IMR-90 (cell line): Measurements from ENCODE around the gene GATD1. TPM values are rescaled to one million over a fixed set of nuclear protein-coding genes. Genes with fewer than 3 reads are reported as not detected.

Experiments used
- ATAC-seq: fragments of 200-7000 bp; cut with Tn5 transposase; 2 replicates; pipeline ENCODE4 v1.9.1; 2020; ENCODE audit warnings: low read depth, mild to moderate bottlenecking, moderate library complexity
- BruUV-seq: library from RNA; stranded (reverse); fragments of 400-500 nt; replicated peaks from 2 replicates; lab custom pipeline; 2021; lab: Mats Ljungman, UMichigan
- CTCF ChIA-PET: fragments of 300-600 bp; formaldehyde crosslinking; extraction: SDS; loops from one replicate; lab custom pipeline; 2021; ENCODE audit warnings: antibody characterized with exemption; lab: Yijun Ruan, JAX
- POLR2A ChIA-PET: fragments of 300-600 bp; sonication (Branson Sonifier 250); formaldehyde crosslinking; loops from one replicate; lab custom pipeline; 2022; ENCODE audit warnings: antibody characterized with exemption; ENCODE audit not compliant: unreplicated experiment; lab: Charles Lee
- DNase-seq: peaks from one replicate; pipeline ENCODE4 v3.0.0; 2013
- H2AFZ ChIP-seq: replicated peaks from 2 replicates; pipeline ENCODE3; 2013; ENCODE audit warnings: low read length, mild to moderate bottlenecking; ENCODE audit not compliant: poor library complexity
- H2AK5ac ChIP-seq: 2 replicates; pipeline ENCODE4 v1.6.1; 2013; ENCODE audit warnings: low read depth, low read length, inconsistent platforms
- H2AK9ac ChIP-seq: replicated peaks from 2 replicates; pipeline ENCODE3; 2013; ENCODE audit warnings: mild to moderate bottlenecking, low read depth, low read length, moderate library complexity; ENCODE audit not compliant: poor library complexity
- H2BK120ac ChIP-seq: 2 replicates; pipeline ENCODE4 v1.6.1; 2013; ENCODE audit warnings: low read depth, low read length, inconsistent platforms
- H2BK15ac ChIP-seq: 3 replicates; pipeline ENCODE4 v1.6.1; 2013; ENCODE audit warnings: low read depth, low read length, inconsistent platforms
- H2BK20ac ChIP-seq: 2 replicates; pipeline ENCODE4 v1.6.1; 2013; ENCODE audit warnings: low read depth, mild to moderate bottlenecking, inconsistent platforms, low read length, moderate library complexity
- H2BK5ac ChIP-seq: 2 replicates; pipeline ENCODE4 v1.6.1; 2013; ENCODE audit warnings: mild to moderate bottlenecking, low read depth, low read length, inconsistent platforms; ENCODE audit not compliant: poor library complexity, severe bottlenecking
- H3K14ac ChIP-seq: replicated peaks from 2 replicates; pipeline ENCODE4 v1.6.1; 2013; ENCODE audit warnings: low read depth, low read length, inconsistent platforms
- H3K18ac ChIP-seq: 2 replicates; pipeline ENCODE4 v1.6.1; 2013; ENCODE audit warnings: low read depth, low read length, control low read depth
- H3K23ac ChIP-seq: 2 replicates; pipeline ENCODE4 v1.6.1; 2013; ENCODE audit warnings: low read depth, low read length, inconsistent platforms
- H3K27ac ChIP-seq: 2 replicates; pipeline ENCODE4 v1.5.1; 2013; ENCODE audit warnings: mild to moderate bottlenecking, control low read depth, low read length; ENCODE audit not compliant: insufficient read depth
- H3K27me3 ChIP-seq: 2 replicates; pipeline ENCODE4 v1.6.1; 2013; ENCODE audit warnings: low read length; ENCODE audit not compliant: control insufficient read depth, insufficient read depth
- H3K36me3 ChIP-seq: 2 replicates; pipeline ENCODE4 v1.6.1; 2013; ENCODE audit warnings: low read length, mixed read lengths; ENCODE audit not compliant: control insufficient read depth, insufficient read depth
- H3K4ac ChIP-seq: 2 replicates; pipeline ENCODE4 v1.6.1; 2013; ENCODE audit warnings: low read depth, low read length, inconsistent platforms
- H3K4me1 ChIP-seq: 2 replicates; pipeline ENCODE4 v1.6.1; 2013; ENCODE audit warnings: low read length, mixed read lengths; ENCODE audit not compliant: control insufficient read depth, insufficient read depth
- H3K4me2 ChIP-seq: 2 replicates; pipeline ENCODE4 v1.6.1; 2013; ENCODE audit warnings: low read depth, mild to moderate bottlenecking, control low read depth, low read length, moderate library complexity
- H3K4me3 ChIP-seq: 2 replicates; pipeline ENCODE4 v1.5.1; 2013; ENCODE audit warnings: low read depth, mild to moderate bottlenecking, control low read depth, low read length, moderate library complexity; ENCODE audit not compliant: insufficient read depth
- H3K56ac ChIP-seq: 2 replicates; pipeline ENCODE4 v1.6.1; 2013; ENCODE audit warnings: low read length, inconsistent platforms; ENCODE audit not compliant: insufficient read depth; ENCODE audit errors: extremely low read depth
- H3K79me1 ChIP-seq, 2 experiments: 2 replicates each; pipeline ENCODE4 v1.6.1; 2013; ENCODE audit warnings: low read length in 2 of 2, inconsistent platforms in 1 of 2, low read depth in 1 of 2
- H3K9ac ChIP-seq: 2 replicates; pipeline ENCODE4 v1.6.1; 2013; ENCODE audit warnings: low read depth, low read length, control low read depth
- H3K9me1 ChIP-seq: 2 replicates; pipeline ENCODE4 v1.6.1; 2013; ENCODE audit warnings: low read length, inconsistent platforms; ENCODE audit not compliant: insufficient read depth
- H3K9me3 ChIP-seq: 2 replicates; pipeline ENCODE4 v1.6.1; 2013; ENCODE audit warnings: low read length; ENCODE audit not compliant: control insufficient read depth, insufficient read depth
- H4K20me1 ChIP-seq: 2 replicates; pipeline ENCODE4 v1.6.1; 2013; ENCODE audit warnings: low read length, inconsistent platforms; ENCODE audit not compliant: insufficient read depth
- H4K5ac ChIP-seq: 2 replicates; pipeline ENCODE4 v1.6.1; 2013; ENCODE audit warnings: mild to moderate bottlenecking, low read depth, low read length, control low read depth
- H4K8ac ChIP-seq, 2 experiments: 2 replicates each; pipeline ENCODE4 v1.6.1; 2013; ENCODE audit warnings: low read depth in 2 of 2, low read length in 2 of 2, control low read depth in 1 of 2, inconsistent platforms in 1 of 2
- H4K91ac ChIP-seq: 2 replicates; pipeline ENCODE4 v1.6.1; 2013; ENCODE audit warnings: low read depth, low read length, inconsistent platforms; ENCODE audit not compliant: insufficient read depth
- BHLHE40 ChIP-seq: fragments of 150-350 bp; IDR thresholded peaks from 2 replicates; pipeline ENCODE4 v1.6.1; 2016; ENCODE audit warnings: mild to moderate bottlenecking, low read depth, low read length
- CEBPB ChIP-seq: IDR thresholded peaks from 2 replicates; pipeline ENCODE4 v1.6.1; 2012; ENCODE audit warnings: low read depth, low read length, improper control_type of control experiment
- CHD1 ChIP-seq: IDR thresholded peaks from 2 replicates; pipeline ENCODE4 v1.6.1; 2012; ENCODE audit warnings: low read depth, low read length, improper control_type of control experiment
- ELK1 ChIP-seq: fragments of 150-350 bp; IDR thresholded peaks from 2 replicates; pipeline ENCODE4 v1.6.1; 2016; ENCODE audit warnings: low read depth, mild to moderate bottlenecking, low read length, moderate library complexity, borderline replicate concordance
- FOS ChIP-seq: fragments of 150-350 bp; IDR thresholded peaks from 2 replicates; pipeline ENCODE4 v1.6.1; 2016; ENCODE audit warnings: low read depth, low read length
- MAFK ChIP-seq: IDR thresholded peaks from 2 replicates; pipeline ENCODE4 v1.6.1; 2012; ENCODE audit warnings: low read depth, low read length, improper control_type of control experiment
- MAZ ChIP-seq: IDR thresholded peaks from 2 replicates; pipeline ENCODE4 v1.6.1; 2012; ENCODE audit warnings: low read depth, mild to moderate bottlenecking, low read length, improper control_type of control experiment, moderate library complexity, borderline replicate concordance
- MXI1 ChIP-seq: IDR thresholded peaks from 2 replicates; pipeline ENCODE4 v1.6.1; 2012; ENCODE audit warnings: low read depth, mild to moderate bottlenecking, low read length, moderate library complexity, borderline replicate concordance
- NFE2L2 ChIP-seq: fragments of 150-350 bp; IDR thresholded peaks from 2 replicates; pipeline ENCODE4 v1.6.1; 2016; ENCODE audit warnings: low read depth, mild to moderate bottlenecking, low read length
- POLR2A ChIP-seq: IDR thresholded peaks from 2 replicates; pipeline ENCODE4 v1.6.1; 2012; ENCODE audit warnings: mild to moderate bottlenecking, low read depth, low read length
- RAD21 ChIP-seq: IDR thresholded peaks from 2 replicates; pipeline ENCODE4 v1.6.1; 2012; ENCODE audit warnings: low read length, improper control_type of control experiment
- RFX5 ChIP-seq: IDR thresholded peaks from 2 replicates; pipeline ENCODE4 v1.8.0; 2012; ENCODE audit warnings: low read depth, mild to moderate bottlenecking, low read length, moderate library complexity
- SMC3 ChIP-seq: fragments of 150-350 bp; IDR thresholded peaks from 2 replicates; pipeline ENCODE4 v1.6.1; 2016; ENCODE audit warnings: low read depth, mild to moderate bottlenecking, antibody characterized with exemption, low read length, moderate library complexity
- USF2 ChIP-seq: fragments of 150-350 bp; IDR thresholded peaks from 2 replicates; pipeline ENCODE4 v1.6.1; 2017; ENCODE audit warnings: mild to moderate bottlenecking, antibody characterized with exemption, low read length, low read depth
- WGBS, 2 experiments: methylation state at CpG; one replicate each; pipeline versions ENCODE4 v1.1.5 to v1.1.7; 2013; ENCODE audit warnings: missing lambda C conversion rate in 2 of 2; ENCODE audit not compliant: insufficient read length in 1 of 2; ENCODE audit errors: extremely low coverage in 2 of 2; 5-methylcytosine and 5-hydroxymethylcytosine counted together
- dilution Hi-C: fragments of 300-500 bp; cut with HindIII; formaldehyde crosslinking; loops from one replicate; pipeline ENCODE4 v1.14.3; 2018; ENCODE audit warnings: low sequenced_read_pairs; ENCODE audit not compliant: unreplicated experiment
- in situ Hi-C: fragments of 300-500 bp; cut with MboI; formaldehyde crosslinking; loops from 3 replicates; pipeline ENCODE4 v1.14.3; 2019; ENCODE audit warnings: low sequenced_read_pairs, inconsistent platforms, mixed read lengths
- intact Hi-C: fragments of 100-400 bp; cut with micrococcal nuclease; formaldehyde crosslinking; loops from 2 replicates; pipeline ENCODE4 v1.10.0; 2022
- polyA plus RNA-seq, 3 experiments: library from polyadenylated mRNA; depleted of rRNA; stranded (reverse); fragments of >200 nt; gene quantifications; 2 replicates each; pipeline ENCODE4 v1.2.3, GENCODE V29; 2012; ENCODE audit warnings: low replicate concordance in 1 of 3
- total RNA-seq: library from RNA; depleted of rRNA; stranded (reverse); fragments of >200 nt; gene quantifications from 2 replicates; pipeline ENCODE4 v1.2.3, GENCODE V29; 2012
- TF ChIP-seq, protein P1 (sequence below): conservative IDR thresholded peaks from 2 replicates; pipeline ENCODE4 v1.5.1; 2012; ENCODE audit warnings: mild to moderate bottlenecking, low read depth, low read length, improper control_type of control experiment

GATD1 gene
- total and polyA plus RNA-seq, 2 of the 4 experiments (the other 2 are of a cell fraction) = 3.0 to 52.5 TPM

DNA sequence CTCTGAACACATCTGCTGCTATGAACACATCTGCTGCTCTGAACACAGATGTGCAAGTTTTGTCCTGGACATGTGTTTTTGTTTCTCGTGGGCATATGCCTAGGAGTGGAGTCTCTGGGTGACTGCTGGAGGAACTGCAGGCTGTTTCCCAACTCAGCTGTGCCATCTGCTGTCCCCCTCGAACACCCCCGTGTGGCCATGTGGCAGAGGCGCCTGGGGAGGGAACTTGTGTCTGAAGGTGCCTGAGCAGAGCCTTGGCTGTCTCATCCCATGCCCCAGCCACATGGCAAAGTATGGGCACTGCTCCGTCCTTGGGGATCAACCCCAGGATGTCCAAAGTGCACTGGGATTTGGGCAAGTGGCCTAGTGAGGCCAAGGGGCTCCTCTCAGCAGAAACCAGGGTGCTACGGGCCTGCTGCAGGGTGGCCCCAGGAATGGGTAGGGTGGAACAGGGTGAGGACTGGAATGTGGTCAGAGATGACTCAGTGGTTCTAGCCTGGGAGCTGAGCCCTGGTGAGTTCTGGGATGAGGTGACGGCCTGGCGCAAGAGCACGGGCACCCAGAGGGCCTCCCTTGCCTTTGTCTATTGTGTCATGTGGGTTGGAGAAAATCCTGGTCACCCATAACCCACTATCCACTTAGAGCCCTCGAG is 14.7 kb downstream of the GATD1 start:
- Histone ChIP-seq H3K18ac (no peak overlapping the region), H3K27ac (no peak overlapping the region), H4K8ac (no peak overlapping the region), H3K4me2 (no peak overlapping the region), H2BK5ac (peak overlapping the region; percentile 51), H3K4ac (no peak overlapping the region), H3K4me3 (no peak overlapping the region), H3K56ac (no peak overlapping the region), H4K91ac (no peak overlapping the region), H3K9me1 (peaks cover 3% of the 10 kb centered on the region; the same call in 1 of the 2 replicates), H3K79me1 (peaks cover 6 to 45% of the 10 kb centered on the region in 2 experiments), H2BK120ac (no peak overlapping the region), H4K20me1 (peaks cover 43% of the 10 kb centered on the region), H2BK20ac (no peak overlapping the region), H4K5ac (no peak overlapping the region), H3K9ac (no peak overlapping the region), H3K9me3 (no peaks in the 10 kb centered on the region), H2AFZ (no peak overlapping the region), H3K36me3 (peaks cover 69% of the 10 kb centered on the region), H2BK15ac (no peak overlapping the region), H2AK5ac (0 out of 2 replicates have a peak overlapping the region, but pooled peaks have one; percentile 11), H3K23ac (no peak overlapping the region), H3K4me1 (peaks cover 5% of the 10 kb centered on the region), H2AK9ac (peak overlapping the region; percentile 71), H3K27me3 (no peaks in the 10 kb centered on the region), H3K14ac (0 out of 2 replicates have a peak overlapping the region, but pooled peaks have one; percentile 11)
- ChIA-PET POLR2A (interaction anchor here (0.6 kb wide), 1 partner anchor 34 kb away, joined by 4 read pairs; no protein-coding TSS in a partner anchor), CTCF (no interaction called here)
- in situ Hi-C loops = no loop called here
- intact Hi-C loops = no loop called here
- no TSS peak for BruUV-seq
- ATAC-seq (peak; percentile 62), DNase-seq (peak; percentile 74)
- 62% methylated on average over 2 of the region's 10 CpGs; no CpG with 5 or more reads in 1 of the 2 experiments for WGBS, 2 experiments
- dilution Hi-C loops = no loop called here
- peak; percentile 83 for TF ChIP-seq CEBPB
- no peak for TF ChIP-seq RAD21
- no peak for TF ChIP-seq FOS
- TF ChIP-seq ELK1 = no peak
- TF ChIP-seq RFX5 = no peak
- TF ChIP-seq SMC3 = no peak
- TF ChIP-seq POLR2A = no peak
- TF ChIP-seq BHLHE40 = peak; percentile 10; the same call in 1 of the 2 replicates
- TF ChIP-seq MAZ = no peak
- no peak for TF ChIP-seq MAFK
- TF ChIP-seq CHD1 = no peak
- peak; percentile 9; the same call in 1 of the 2 replicates for TF ChIP-seq MXI1
- peak; percentile 40; the same call in 1 of the 2 replicates for TF ChIP-seq NFE2L2
- TF ChIP-seq, protein P1, sequence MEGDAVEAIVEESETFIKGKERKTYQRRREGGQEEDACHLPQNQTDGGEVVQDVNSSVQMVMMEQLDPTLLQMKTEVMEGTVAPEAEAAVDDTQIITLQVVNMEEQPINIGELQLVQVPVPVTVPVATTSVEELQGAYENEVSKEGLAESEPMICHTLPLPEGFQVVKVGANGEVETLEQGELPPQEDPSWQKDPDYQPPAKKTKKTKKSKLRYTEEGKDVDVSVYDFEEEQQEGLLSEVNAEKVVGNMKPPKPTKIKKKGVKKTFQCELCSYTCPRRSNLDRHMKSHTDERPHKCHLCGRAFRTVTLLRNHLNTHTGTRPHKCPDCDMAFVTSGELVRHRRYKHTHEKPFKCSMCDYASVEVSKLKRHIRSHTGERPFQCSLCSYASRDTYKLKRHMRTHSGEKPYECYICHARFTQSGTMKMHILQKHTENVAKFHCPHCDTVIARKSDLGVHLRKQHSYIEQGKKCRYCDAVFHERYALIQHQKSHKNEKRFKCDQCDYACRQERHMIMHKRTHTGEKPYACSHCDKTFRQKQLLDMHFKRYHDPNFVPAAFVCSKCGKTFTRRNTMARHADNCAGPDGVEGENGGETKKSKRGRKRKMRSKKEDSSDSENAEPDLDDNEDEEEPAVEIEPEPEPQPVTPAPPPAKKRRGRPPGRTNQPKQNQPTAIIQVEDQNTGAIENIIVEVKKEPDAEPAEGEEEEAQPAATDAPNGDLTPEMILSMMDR = peak; percentile 25; the same call in 1 of the 2 replicates
- TF ChIP-seq USF2 = peak; percentile 16; the same call in 1 of the 2 replicates
